Stimulated activated CD4-positive, alpha-beta T cell treated with anti-CD3 and anti-CD28 coated beads, Interleukin-2, amount 100 ng/mL, for 24 hours (primary cell): ENCODE data around the gene TCTN3.
"Not testable (repeated sequence)": the region's sequence is repeated elsewhere in the genome, so short reads cannot be mapped to it uniquely, and the experiment has no call there.

Source experiments
- DNase-seq, 2 donors: peaks; one replicate each; pipeline ENCODE4 v3.0.0-alpha.2; 2020

Gene TCTN3

GRCh38 chr10:95693668-95694534 is at the start of gene TCTN3:
Gene TCTN3 (minus strand): TSS chr10:95693927. CDS start chr10:95693899, 28 bp downstream.
- DNase-seq: peak; percentile 89 to 93

- no peak for DNase-seq
These were observed 49.3 kb upstream of the TCTN3 start for GRCh38 chr10:95742962-95743535.

- no peak for DNase-seq
These were observed 48.8 kb upstream of the TCTN3 start for GRCh38 chr10:95742485-95742884.

GRCh38 chr10:95741807-95742467 is 48.2 kb upstream of the TCTN3 start:
- DNase-seq: no peak

GRCh38 chr10:95739056-95739455 is 45.3 kb upstream of the TCTN3 start:
- DNase-seq: no peak

- DNase-seq: not testable (repeated sequence)
These were observed 39.2 kb upstream of the TCTN3 start for GRCh38 chr10:95732907-95733306.

GRCh38 chr10:95730233-95730632 is 36.5 kb upstream of the TCTN3 start:
- no peak for DNase-seq

- no peak for DNase-seq
These were observed 35.8 kb upstream of the TCTN3 start for GRCh38 chr10:95729323-95730055.

- no peak for DNase-seq
These were observed 34.8 kb upstream of the TCTN3 start for GRCh38 chr10:95728526-95728925.

- DNase-seq: not testable (repeated sequence)
These were observed 28.8 kb upstream of the TCTN3 start for GRCh38 chr10:95722496-95722895.

- not testable (repeated sequence) for DNase-seq
These were observed 27.0 kb upstream of the TCTN3 start for GRCh38 chr10:95720745-95721144.

- DNase-seq: no peak
These were observed 23.1 kb upstream of the TCTN3 start for GRCh38 chr10:95716866-95717265.

GRCh38 chr10:95716466-95716865 is 22.7 kb upstream of the TCTN3 start:
- no peak for DNase-seq

- DNase-seq: no peak
These were observed 17.8 kb upstream of the TCTN3 start for GRCh38 chr10:95711492-95711891.

GRCh38 chr10:95706990-95707389 is 13.3 kb upstream of the TCTN3 start:
- no peak for DNase-seq

- no peak for DNase-seq
These were observed 12.8 kb upstream of the TCTN3 start for GRCh38 chr10:95706573-95706972.

GRCh38 chr10:95698415-95698814 is 4.7 kb upstream of the TCTN3 start:
- DNase-seq: no peak

- no peak for DNase-seq
These were observed 3.7 kb upstream of the TCTN3 start for GRCh38 chr10:95697429-95697828.

GRCh38 chr10:95694665-95695064 is 938 bp upstream of the TCTN3 start:
- no peak for DNase-seq

- DNase-seq: peak in 1 of 2 donors; percentile 20
These were observed 558 bp downstream of the TCTN3 start for GRCh38 chr10:95693071-95693667.

GRCh38 chr10:95691281-95691680 is 2.4 kb downstream of the TCTN3 start:
- DNase-seq: no peak

- no peak for DNase-seq
These were observed 5.1 kb downstream of the TCTN3 start for GRCh38 chr10:95688648-95689047.

- no peak for DNase-seq
These were observed 9.8 kb downstream of the TCTN3 start for GRCh38 chr10:95683966-95684365.
